ENCODE measurements around the gene ANO6.

GRCh38 chr12:45212064-45212463 lies 3.8 kb upstream of the ANO6 start:
- TF ChIP-seq POLR2A (IDR thresholded peaks at IDR 0.05), result no peak
- no peak for TF ChIP-seq POLR2AphosphoS5 (IDR thresholded peaks at IDR 0.05)
- TF ChIP-seq EP300 (IDR thresholded peaks at IDR 0.05), result no peak
- TF ChIP-seq, protein P1, sequence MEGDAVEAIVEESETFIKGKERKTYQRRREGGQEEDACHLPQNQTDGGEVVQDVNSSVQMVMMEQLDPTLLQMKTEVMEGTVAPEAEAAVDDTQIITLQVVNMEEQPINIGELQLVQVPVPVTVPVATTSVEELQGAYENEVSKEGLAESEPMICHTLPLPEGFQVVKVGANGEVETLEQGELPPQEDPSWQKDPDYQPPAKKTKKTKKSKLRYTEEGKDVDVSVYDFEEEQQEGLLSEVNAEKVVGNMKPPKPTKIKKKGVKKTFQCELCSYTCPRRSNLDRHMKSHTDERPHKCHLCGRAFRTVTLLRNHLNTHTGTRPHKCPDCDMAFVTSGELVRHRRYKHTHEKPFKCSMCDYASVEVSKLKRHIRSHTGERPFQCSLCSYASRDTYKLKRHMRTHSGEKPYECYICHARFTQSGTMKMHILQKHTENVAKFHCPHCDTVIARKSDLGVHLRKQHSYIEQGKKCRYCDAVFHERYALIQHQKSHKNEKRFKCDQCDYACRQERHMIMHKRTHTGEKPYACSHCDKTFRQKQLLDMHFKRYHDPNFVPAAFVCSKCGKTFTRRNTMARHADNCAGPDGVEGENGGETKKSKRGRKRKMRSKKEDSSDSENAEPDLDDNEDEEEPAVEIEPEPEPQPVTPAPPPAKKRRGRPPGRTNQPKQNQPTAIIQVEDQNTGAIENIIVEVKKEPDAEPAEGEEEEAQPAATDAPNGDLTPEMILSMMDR (IDR thresholded peaks at IDR 0.05), result no peak
